BJ (cell line): ENCODE measurements around the gene SDSL. TPM values are rescaled to one million over a fixed set of nuclear protein-coding genes. Genes with fewer than 3 reads are reported as not detected.

Experiments used
- CTCF ChIA-PET: fragments of 350-600 bp; formaldehyde crosslinking; extraction: SDS; loops from one replicate; lab custom pipeline; 2021; ENCODE audit warnings: antibody characterized with exemption, inconsistent platforms; lab: Yijun Ruan, JAX
- POLR2A ChIA-PET: fragments of 300-600 bp; sonication (Branson Sonifier 250); formaldehyde crosslinking; extraction: SDS; loops from one replicate; lab custom pipeline; 2021; ENCODE audit warnings: antibody characterized with exemption; lab: Charles Lee
- DNase-seq: peaks from one replicate; pipeline ENCODE4 v3.0.0-alpha.2; 2011; ENCODE audit warnings: low read depth
- H3K27me3 ChIP-seq: 2 replicates; pipeline ENCODE4 v1.6.0; 2011; ENCODE audit warnings: low read length; ENCODE audit not compliant: control insufficient read depth, insufficient read depth
- H3K36me3 ChIP-seq: 2 replicates; pipeline ENCODE4 v1.5.1; 2011; ENCODE audit warnings: low read length; ENCODE audit not compliant: control insufficient read depth, insufficient read depth
- H3K4me3 ChIP-seq: 2 replicates; pipeline ENCODE4 v1.5.1; 2011; ENCODE audit warnings: low read depth, mild to moderate bottlenecking, control low read depth, low read length
- polyA plus RNA-seq: library from polyadenylated mRNA; depleted of rRNA; stranded (reverse); fragments of >200 nt; gene quantifications from 2 replicates; pipeline ENCODE4 v1.2.3, GENCODE V29; 2011
- TF ChIP-seq, protein P1 (sequence below): IDR thresholded peaks from 2 replicates; pipeline ENCODE4 v1.5.1; 2011; ENCODE audit warnings: low read depth, mild to moderate bottlenecking, control low read depth, inconsistent platforms, low read length, moderate library complexity; ENCODE audit not compliant: insufficient read depth

SDSL gene
- polyA plus RNA-seq, 1 experiment = 13.2 TPM

- ChIA-PET CTCF (interaction anchor here (0.6 to 4.5 kb wide), 17 partner anchors 9 to 485 kb away, joined by 3 to 33 read pairs (median 4); no protein-coding TSS in a partner anchor), POLR2A (no interaction called here)
- Histone ChIP-seq H3K4me3 (no peak overlapping the region; the same call in 1 of the 2 replicates), H3K27me3 (peaks cover 54% of the 10 kb centered on the region), H3K36me3 (no peaks in the 10 kb centered on the region)
- TF ChIP-seq, protein P1, sequence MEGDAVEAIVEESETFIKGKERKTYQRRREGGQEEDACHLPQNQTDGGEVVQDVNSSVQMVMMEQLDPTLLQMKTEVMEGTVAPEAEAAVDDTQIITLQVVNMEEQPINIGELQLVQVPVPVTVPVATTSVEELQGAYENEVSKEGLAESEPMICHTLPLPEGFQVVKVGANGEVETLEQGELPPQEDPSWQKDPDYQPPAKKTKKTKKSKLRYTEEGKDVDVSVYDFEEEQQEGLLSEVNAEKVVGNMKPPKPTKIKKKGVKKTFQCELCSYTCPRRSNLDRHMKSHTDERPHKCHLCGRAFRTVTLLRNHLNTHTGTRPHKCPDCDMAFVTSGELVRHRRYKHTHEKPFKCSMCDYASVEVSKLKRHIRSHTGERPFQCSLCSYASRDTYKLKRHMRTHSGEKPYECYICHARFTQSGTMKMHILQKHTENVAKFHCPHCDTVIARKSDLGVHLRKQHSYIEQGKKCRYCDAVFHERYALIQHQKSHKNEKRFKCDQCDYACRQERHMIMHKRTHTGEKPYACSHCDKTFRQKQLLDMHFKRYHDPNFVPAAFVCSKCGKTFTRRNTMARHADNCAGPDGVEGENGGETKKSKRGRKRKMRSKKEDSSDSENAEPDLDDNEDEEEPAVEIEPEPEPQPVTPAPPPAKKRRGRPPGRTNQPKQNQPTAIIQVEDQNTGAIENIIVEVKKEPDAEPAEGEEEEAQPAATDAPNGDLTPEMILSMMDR = peak; percentile 97
- no peak for DNase-seq
Observed at GRCh38 chr12:113462117-113462774, 40.1 kb downstream of the SDSL start.

DNA sequence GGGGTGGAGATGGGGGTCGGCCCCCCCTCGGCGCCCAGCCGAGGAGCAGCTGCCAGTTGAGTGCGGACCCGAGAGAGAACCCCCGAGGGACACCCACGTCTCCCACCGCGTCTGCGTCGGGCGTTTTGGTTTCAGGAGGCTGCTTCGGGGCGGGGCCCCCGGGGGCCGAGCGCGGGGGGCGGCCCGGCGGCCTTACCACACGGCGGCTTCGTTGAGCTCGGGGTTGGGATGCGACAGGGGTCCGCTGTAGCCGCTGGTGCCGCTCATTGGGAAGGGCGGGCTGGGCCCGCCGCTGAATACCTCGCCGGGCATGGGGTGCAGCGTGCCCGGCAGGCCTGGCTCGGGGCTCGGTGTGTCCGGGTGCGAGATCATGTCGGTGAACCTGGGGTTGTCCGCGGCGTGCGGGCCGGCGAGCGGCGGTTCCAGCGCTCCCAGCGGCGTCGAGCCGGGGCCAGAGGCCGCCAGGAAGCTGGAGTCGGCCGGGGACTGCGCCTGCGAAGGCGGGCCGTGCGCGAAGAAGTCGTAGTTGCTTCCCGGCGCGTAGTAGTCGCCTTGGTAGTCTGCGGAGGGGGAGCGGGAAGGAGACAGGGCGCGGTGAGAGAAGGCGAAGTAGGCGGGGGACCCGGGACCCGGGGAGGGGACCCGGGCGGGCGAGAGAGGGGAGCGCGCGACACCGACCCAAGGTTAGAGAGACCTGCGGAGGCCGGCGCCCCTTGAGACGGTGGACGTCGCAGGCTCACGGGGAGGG is 41.0 kb downstream of the SDSL start:
- POLR2A ChIA-PET = interaction anchor here (0.6 kb wide), 1 partner anchor 8 kb away, joined by 5 read pairs; no protein-coding TSS in a partner anchor
- Histone ChIP-seq H3K4me3 (no peak overlapping the region; the same call in 1 of the 2 replicates), H3K36me3 (no peaks in the 10 kb centered on the region), H3K27me3 (peaks cover 61% of the 10 kb centered on the region)
- TF ChIP-seq, protein P1 = no peak
- CTCF ChIA-PET = interaction anchor here (0.7 to 4.5 kb wide), 8 partner anchors 10 to 470 kb away, joined by 3 to 33 read pairs (median 4); no protein-coding TSS in a partner anchor
- no peak for DNase-seq

GRCh38 chr12:113463746-113464451 is 41.7 kb downstream of the SDSL start:
- CTCF ChIA-PET = interaction anchor here (0.9 to 4.5 kb wide), 5 partner anchors 12 to 450 kb away, joined by 3 to 33 read pairs (median 3); no protein-coding TSS in a partner anchor
- POLR2A ChIA-PET = interaction anchor here (0.6 kb wide), 1 partner anchor 8 kb away, joined by 5 read pairs; no protein-coding TSS in a partner anchor
- DNase-seq = no peak
- TF ChIP-seq, protein P1 = no peak
- no peaks in the 10 kb centered on the region for H3K36me3 ChIP-seq
- H3K27me3 ChIP-seq = peaks cover 64% of the 10 kb centered on the region
- no peak overlapping the region for H3K4me3 ChIP-seq

DNA sequence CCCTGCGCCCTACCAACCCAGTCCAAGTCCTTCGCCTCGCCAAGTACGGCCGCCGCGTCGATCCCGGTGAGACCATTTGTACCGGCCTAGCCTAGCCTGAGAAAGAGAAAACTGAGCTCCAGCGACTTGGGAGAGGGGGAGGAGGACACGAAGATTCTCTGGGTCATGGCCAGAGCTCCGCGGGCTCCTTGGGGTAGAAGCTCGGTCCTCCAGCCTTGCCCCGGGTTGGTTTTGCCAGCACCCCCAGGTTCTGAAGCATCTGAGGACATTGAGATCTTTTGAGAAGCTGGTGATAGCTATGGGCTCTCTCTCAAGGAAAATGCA is 42.2 kb downstream of the SDSL start:
- no peak for DNase-seq
- TF ChIP-seq, protein P1 = no peak
- Histone ChIP-seq H3K4me3 (no peak overlapping the region), H3K36me3 (no peaks in the 10 kb centered on the region), H3K27me3 (peaks cover 65% of the 10 kb centered on the region)
- POLR2A ChIA-PET = no interaction called here
- CTCF ChIA-PET = interaction anchor here (1.0 to 1.3 kb wide), 3 partner anchors 16 to 449 kb away, joined by 3 to 4 read pairs (median 3); no protein-coding TSS in a partner anchor
